Hypothalamus (tissue), 51 donors: ENCODE data around the gene HPCAL4.

ENCODE experiments used
- DNase-seq, 51 donors: peaks; one replicate each; lab custom pipeline; 2025; lab: John Stamatoyannopoulos, UW

HPCAL4 gene

DNA sequence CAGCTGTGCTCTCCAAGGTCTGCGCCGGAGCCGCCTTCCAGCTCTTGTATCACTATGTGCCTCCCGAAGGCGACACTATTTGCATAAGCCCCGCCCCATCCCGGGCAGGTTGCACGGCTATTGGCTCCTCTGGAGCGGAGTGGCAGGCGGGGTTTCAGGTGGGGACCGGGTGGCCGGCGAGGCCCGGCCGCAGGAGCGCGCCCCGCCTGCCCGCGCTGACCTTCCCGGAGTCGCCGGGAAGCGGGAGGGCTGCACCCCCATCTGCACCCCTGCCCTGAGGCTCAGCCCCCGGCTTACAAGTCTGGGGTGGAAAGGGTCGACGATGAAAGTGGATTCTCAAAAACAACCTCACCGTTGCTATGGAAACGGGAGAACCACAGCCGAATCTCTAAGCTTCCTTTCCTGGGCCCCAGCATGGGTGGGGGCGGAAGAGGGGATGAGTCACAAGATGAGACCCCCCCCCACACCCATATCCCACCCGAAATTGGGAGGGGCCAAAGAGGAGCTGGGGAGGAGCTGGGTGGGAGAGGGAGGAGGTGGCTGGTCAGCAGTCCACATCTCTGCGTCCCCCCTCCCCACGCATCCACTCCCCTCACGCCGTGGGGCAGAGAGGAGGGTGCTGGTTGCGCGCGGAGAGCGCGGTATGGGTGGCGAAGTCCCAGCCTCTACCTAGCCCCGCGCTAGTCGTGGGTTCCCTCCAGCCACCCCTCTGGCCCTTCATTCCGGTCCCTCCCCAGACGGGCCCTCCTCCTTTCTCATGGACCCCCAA is at the start of gene HPCAL4:
Gene HPCAL4, minus strand, starts transcription at position 51 of the 769 bp plus-strand sequence. CDS start 6,830 bp downstream, outside the sequence.
- DNase-seq: peak in 49 of 51 donors; percentile 26 to 94 (median 79)

DNA sequence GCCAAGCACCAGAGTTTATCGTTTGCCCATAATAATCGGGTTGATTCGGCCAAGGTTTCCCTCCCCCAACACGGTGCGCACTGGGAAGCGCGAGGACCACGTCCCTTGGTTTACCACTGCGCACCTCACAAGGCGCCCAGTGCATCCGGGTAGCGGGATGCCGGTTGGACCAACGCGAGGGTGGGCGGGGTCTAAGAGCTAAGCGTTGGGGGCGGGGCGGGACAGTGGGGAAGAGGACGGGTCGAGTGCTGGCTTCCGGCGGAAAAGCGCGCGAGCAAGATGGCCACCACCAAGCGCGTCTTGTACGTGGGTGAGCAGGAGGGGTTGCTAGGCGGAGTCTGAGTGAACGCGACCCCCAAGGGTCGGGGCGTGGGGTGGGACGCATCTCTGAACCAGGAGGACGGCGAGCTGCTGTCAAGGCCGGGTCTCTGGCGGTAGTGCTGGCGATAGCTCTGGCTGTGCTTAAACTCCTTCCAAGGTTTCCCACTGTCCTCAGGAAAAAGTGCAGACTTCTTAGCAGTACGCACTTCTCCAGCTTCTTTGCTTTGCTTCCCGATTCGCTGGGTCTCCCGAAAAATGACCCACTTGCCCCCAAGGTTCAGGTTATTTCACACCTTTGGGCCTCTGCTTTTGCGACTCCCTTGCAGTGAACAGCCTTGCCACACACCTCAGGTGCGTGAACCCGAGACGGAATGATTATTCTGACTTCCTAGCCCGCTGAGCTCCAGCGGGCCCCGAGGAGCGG is 47.6 kb upstream of the HPCAL4 start, which contains the start of gene PPIE:
Gene PPIE, plus strand, starts transcription at position 261 of the 745 bp plus-strand sequence. Its CDS starts 19 bp downstream, at position 280.
- DNase-seq: peak; percentile 24 to 96 (median 87)

DNA sequence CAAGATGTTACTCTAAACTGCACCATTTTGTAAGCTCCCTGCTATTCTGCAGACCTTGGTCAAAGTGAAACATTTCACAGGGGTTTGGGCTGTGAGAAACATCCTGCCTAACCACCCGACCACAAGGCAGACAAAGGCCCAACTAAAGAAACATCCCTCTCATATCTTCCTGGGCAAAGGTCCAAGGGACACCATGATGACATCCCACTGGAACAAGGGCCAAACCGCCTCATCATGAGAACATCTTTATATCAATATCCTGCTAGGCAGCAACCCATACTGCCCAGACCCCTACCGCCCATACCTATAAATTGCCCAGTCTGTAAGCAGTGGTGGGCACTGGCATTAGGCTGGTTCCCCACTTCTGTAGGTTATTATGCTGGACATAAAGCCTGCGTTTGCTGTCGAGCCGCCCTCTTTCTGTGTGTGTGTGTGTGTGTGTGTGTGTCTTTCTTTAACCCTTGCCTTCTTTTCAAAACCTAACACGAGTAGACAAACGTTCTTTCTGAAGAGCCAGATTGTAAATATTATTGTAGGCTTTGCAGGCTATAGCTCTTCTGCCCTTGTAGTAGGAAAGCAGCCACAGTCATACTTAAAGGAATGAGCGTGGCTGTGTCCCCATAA is 46.4 kb upstream of the HPCAL4 start:
- no peak for DNase-seq

DNA sequence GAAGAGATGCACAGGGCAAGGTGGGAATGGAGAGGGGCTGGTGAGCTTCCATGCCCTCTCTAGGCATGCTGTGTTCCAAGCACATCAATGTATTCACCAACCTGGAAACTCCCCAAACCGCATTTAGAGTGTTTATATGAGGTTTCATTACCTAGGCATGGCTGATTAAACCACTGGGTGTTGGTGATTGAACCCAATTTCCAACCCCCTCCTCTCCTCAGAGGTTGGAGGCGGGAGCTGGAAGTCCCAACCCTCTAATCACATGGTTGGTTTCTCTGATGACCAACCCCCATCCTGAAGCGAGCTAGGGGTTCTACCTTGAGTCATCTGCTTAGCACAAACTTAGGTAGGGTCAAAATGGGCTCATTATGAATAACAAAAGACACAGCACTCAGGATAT is 44.5 kb upstream of the HPCAL4 start:
- DNase-seq: no peak

DNA sequence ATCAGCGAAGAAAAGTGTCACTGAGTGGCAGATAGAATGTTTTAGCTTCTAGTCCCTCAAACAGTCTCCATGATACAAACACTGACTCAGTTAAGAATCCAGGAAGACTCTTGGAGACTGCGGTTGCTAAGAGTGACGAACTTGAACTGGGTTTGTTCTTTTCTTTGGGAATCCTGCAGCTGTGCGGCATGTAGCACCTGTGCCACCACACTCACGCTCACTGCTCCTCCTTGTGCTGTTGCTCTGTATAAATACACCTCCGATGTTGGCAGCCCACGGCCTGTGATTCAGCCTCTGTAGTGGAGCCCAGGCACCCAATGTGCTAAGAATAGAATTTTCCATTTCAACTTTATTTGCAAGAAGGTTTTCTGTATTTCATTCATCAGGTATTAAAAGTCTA is 41.9 kb upstream of the HPCAL4 start:
- peak in 12 of 51 donors; percentile 3 to 63 (median 28) for DNase-seq

DNA sequence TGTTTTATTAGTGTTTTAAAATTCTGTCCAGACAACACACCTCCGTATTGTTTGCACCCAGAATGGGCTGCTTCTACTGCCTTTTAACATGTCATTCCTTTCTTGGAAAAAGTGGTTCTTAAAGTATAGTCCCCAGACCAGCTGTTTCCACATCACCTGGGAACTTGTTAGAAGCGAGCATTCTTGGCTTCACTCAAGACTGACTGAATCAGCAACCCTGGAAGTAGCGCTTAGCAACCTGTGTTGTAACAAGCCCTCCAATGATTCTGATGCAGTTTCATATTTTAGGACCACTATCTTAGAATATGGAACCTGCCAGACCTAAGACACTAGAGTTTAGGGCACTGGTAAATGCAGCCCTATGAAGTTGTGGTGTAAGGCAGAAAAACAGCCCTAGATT is 41.5 kb upstream of the HPCAL4 start:
- DNase-seq: no peak

DNA sequence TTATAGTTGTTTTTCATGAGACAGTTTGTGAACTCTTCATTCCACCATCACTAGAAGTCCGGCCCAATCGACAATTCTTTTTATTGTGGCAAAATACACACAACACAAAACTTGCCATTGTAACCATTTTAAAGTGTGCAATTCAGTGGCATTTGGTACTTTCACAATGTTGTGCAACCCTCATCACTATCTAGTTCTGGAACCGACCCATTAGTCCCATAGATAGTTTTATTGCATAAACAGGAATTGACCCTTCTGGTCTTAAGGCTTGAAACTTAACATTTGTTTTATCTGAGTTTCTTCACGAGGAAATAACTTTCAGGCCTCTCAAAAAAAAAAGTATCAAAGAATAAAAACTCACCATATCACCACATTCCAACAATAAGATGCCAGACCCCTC is 38.6 kb upstream of the HPCAL4 start:
- DNase-seq: no peak

DNA sequence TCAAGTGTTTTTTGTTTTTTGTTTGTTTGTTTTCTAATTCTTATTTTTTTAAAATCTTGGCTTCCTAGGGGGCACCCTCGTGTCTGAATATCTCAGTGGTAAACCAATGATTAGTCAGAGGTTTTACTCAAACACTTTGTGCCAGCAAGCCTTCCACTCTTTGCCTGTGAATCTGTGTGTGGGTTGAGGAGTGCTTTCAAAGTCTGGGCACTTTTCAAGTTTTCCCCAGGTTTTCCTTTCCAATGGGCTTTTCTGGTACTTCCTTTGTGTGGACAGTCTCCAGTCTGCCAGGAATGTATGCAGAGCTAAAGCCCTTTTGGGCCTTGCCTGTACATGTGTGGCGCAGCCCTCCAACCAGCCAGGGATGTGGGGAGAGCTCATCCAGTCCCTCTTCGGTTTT is 37.8 kb upstream of the HPCAL4 start:
- DNase-seq: no peak

DNA sequence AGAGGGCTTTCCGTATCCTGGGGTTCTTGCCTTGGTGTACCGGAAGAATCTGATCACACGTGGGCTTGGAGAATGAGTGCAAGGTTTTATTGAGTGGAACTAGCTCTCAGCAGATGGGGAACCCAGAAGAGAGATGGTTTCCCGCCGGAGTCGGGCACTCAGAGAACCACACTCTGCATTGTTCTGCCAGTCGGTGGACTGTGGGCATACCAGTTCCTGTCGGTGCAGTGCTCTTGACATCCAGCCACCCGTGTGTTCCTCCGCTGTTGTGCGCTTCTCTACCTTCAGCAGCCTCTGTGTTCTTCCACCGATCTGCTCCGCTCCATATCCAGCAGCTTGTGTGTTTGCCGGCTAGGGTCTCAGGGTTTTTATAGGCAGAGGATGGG is 36.7 kb upstream of the HPCAL4 start:
- no peak for DNase-seq

DNA sequence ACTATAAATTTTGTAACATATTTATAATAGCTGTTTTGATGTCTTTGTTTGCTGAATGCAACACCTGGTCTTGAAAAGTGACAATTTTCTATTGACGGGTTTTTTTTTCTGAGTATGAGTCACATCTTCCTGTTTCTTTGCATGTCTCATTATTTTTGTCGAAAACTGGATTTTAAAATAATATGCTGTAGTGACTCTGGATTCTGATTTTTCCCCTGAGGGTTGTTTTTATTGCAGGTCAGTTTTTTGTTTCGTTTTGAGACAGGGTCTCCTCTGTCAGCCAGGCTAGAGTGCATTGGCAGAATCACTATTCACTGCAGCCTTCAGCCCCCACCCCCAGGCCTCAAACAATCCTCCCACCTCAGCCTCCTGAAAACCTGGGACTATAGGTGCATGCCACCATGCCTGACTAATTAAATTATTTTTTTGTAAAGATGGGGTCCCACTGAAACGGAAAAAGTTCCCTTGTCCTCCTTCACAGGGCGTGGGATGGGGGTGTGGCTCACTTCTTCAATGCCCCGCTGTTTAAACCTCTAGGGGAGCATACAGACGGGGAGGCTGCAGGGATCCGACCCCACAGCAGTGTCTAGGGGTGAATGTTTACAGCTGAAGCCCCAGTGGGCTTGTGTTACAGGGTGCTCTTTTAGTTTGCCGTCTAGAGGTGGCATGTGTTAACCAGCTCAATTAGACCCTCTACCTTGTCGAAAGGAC is 36.1 kb upstream of the HPCAL4 start:
- no peak for DNase-seq

DNA sequence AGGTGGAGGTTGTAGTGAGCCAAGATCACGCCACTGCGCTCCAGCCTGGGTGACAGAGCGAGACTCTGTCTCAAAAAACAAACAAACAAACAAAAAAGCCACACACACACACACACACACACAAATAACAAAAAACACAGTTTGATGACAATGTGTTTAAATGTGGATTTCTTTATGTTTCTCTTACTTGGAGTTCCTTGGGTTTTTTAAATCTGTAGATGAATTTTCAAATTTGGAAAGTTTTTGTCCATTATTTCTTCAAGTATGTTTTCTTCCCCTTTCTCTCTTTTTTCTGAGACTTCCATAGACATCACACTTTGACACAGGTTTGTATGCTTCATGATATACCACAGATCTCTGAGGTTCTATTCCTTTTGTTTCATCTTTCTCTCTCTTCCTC is 35.4 kb upstream of the HPCAL4 start:
- no peak for DNase-seq

DNA sequence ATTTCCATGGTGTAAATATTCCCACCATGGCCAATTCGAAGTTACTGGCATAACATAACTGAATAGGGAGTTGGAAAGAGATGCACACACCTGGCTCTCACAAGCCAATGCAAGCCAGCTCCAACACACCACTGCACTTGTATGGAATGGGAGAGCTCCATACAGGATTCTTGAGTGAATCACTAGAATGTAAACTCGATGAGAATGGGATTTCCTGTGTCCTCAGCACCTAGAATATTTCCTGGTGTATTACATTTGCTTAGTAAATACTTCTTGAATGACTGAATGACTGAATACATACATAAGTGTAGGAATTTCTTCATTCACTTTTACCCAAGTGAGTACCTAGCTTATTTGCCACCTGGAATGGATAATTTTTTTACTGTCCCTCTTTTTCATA is 31.3 kb upstream of the HPCAL4 start:
- no peak for DNase-seq

DNA sequence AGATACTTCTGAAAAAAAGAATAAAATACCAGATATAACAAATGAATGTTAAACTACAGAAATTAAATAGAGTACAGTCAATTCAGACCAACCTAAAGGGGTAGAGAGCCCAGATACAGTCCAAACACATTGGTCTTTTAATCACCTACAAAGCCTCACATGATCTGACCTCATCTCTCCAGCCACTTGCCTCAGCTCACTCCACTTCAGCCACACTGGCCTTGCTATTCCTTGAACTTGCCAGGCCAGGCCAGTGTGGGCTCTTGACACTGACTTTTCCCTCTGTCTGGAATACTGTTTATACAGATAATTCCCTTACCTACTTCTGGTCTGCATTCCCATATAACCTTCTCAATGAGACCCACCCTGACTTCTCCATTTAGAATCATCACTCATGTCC is 30.4 kb upstream of the HPCAL4 start:
- DNase-seq: no peak

DNA sequence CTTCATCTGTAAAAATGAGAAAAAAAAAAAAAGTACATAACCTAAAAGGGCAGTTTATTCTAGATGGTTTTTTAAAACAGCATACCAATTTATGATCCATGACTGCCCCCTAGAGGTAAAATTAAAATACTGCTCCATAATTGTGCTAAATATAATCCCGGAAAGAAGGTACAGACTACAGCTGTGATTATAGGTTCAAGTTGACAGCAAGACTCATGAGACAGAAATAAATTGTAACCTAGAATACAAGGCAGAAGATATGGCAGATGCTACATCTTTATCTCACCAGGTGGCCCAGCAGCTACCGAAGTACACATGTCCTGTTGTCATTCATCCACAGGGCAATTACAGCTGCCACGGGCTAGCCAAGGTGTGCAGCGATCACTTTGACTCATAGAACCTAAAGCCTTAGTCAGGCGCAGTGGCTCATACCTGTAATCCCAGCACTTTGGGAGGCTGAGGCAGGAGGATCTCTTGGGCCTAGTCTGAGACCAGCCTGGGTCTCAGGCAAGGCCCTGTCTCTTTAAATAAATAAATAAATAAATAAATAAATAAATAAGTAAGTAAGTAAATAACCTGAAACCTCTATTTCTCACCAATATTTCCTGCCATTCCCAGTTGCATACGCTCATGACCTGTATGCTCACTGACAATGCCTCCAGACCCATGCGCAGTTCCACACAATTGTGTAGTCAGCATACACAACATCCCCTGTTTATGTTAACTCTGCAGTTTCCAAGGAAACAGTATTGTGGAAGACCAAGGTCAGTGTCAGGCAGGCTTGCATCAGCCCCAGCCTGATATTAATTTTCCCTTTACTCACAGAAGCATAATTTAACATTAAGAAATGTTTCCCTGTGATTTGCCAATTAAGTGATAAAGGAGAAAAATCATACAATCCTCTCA is 29.1 kb upstream of the HPCAL4 start:
- DNase-seq: peak in 1 of 51 donors; percentile 53

DNA sequence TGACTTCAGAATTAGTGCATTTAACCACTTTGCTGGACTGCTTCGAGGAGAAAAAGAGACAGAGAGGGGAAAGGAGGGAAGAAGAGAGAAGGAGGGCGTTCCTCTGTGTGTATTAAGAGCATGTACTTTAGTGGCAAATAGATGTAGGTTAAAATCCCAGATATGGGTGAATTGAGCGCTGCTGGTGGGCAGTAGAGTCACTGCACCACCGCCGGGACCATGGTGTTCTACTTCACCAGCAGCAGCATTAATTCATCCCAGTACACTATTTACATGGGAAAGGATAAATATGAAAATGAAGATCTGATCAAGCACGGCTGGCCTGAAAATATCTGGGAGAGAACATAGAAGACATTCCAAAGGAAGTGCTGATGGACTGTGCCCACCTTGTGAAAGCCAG is 26.6 kb upstream of the HPCAL4 start:
- DNase-seq: no peak

DNA sequence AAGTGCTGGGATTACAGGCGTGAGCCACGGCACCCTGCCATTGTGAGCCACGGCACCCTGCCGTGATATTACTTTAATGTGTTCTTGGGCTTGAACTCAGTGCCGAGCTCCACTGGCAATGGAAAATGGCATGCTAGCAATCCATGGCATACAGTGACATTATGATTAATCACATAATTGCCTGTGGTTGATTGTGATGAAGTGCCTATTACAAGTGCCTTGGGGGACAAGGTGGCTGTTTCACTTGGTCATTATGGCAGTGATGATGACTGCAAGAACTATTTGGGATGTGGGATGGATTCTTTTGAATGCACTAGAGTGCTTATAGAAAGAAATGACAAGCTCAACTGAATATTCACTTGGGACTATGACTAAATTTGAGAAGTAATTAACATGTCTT is 22.3 kb upstream of the HPCAL4 start:
- no peak for DNase-seq

DNA sequence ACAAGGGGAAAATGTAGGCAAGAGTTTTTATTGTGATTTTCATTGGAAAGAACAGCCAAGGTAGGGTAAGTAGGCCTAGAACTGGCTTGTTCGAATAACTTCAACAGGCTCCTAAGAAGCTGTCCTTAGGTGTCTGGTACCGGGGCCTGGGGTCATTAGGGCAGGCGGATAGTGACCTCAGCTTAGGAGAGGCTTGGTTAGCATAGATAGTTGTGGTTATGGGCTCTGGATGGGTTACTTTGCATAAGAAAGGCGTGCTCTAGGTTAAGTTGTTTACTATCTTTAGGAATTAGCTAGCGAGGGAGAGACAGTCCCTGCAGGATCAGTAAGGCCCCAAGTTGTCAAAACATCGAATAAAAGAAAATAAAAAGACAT is 20.7 kb upstream of the HPCAL4 start:
- no peak for DNase-seq

DNA sequence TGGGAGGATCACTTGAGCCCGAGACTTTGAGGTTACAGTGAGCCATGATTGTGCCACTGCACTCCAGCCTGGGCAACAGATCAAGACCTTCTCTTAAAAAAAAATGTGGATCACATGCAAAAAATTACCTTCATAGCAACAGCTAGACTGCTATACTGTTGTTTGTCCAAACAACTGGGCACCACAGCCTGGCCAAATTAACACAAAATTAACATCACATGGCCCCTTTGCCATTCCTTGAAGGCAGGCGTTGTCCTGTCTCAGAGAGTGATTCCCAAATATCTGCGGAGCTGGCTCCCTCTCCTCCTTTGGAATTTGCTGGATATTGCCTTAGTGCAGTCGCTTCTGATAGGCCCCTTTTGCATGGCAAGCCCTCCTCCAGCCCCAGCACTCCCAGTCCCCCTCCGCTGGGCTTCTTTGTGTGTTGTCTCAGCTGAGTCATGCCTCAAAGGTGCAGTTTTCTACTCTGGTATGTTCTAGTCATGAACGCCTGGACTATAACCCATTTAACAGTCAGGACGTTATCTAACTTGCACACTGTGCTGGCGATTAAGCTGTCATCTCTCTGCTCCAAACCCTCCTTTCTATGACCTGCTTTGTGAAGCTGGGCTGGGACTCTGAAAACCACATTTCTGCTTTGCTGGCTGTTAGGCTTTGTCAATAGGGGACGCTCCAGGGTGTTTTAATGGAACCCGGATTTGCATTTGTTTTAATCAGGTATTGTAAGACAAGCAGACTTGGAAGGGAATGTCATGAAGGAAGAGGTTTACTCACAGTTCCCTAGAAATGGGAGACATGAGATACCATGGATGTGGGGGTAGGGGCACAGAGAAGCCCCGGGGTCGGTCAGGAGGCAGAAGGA is 20.1 kb upstream of the HPCAL4 start:
- DNase-seq: no peak

DNA sequence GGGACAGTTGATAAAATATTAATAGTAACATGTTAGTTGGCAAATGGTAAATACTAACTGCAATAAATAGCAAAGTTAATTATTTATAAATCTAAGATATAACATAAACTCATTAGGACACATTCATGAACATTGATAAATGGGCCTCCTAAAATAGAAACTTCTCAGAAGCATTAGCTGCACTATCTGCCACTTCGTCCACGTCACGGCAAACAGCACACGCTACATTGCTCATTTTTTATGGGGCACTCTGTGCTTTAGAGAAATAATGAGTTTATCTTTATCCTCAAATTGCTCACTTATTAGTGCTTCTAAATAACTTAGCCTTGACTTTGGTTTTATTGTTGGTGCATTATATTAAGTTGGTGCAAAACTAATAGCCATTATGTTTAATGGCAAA is 16.3 kb upstream of the HPCAL4 start:
- no peak for DNase-seq
